Right cardiac atrium (tissue), 5 donors: ENCODE results near the gene RPS26. TPM values are rescaled to one million over a fixed set of nuclear protein-coding genes. Genes with fewer than 3 reads are reported as not detected.
"Not testable (repeated sequence)": the region's sequence is repeated elsewhere in the genome, so short reads cannot be mapped to it uniquely, and the experiment has no call there.

Experiments
- ATAC-seq, 2 donors: fragments of 200-7000 bp; cut with Tn5 transposase; one replicate each; pipeline versions ENCODE4 v1.8.0 to v1.9.1; 2020; ENCODE audit warnings: moderate library complexity in 2 of 2, mild to moderate bottlenecking in 1 of 2
- DNase-seq, 3 donors: peaks; one replicate each; pipeline ENCODE4 v3.0.0-alpha.2; 2020
- H3K27ac ChIP-seq: one replicate; pipeline ENCODE4 v1.5.1; 2013; ENCODE audit warnings: mild to moderate bottlenecking, low read length, control low read depth, moderate library complexity
- H3K27me3 ChIP-seq: one replicate; pipeline ENCODE4 v1.6.1; 2013; ENCODE audit not compliant: control insufficient read depth, insufficient read depth
- H3K4me1 ChIP-seq: one replicate; pipeline ENCODE4 v1.6.1; 2013; ENCODE audit warnings: low read length; ENCODE audit not compliant: control insufficient read depth, insufficient read depth
- H3K4me3 ChIP-seq: one replicate; pipeline ENCODE4 v1.5.1; 2013; ENCODE audit warnings: low read length, control low read depth
- H3K9me3 ChIP-seq: one replicate; pipeline ENCODE4 v1.6.1; 2013; ENCODE audit warnings: low read length; ENCODE audit not compliant: control insufficient read depth
- WGBS: extraction: QIAGEN DNeasy Blood & Tissue Kit; methylation state at CpG from one replicate; pipeline ENCODE4 v1.1.7; 2013; 5-methylcytosine and 5-hydroxymethylcytosine counted together
- intact Hi-C, 4 donors: fragments of 100-400 bp; cut with DNase I; formaldehyde crosslinking; loops; one replicate each; pipeline versions ENCODE4 v1.11.0 to v1.14.0; 2022 to 2023
- polyA plus RNA-seq: library from polyadenylated mRNA; stranded (reverse); fragments of 200-250 nt; gene quantifications from one replicate; pipeline ENCODE4 v1.2.3, GENCODE V29; 2013
- total RNA-seq, 4 donors: library from RNA; stranded (reverse); fragmentation: NEBNext Ultra II Directional; extraction: Animal tissue kit (Norgen Biotek cat#: 25700); gene quantifications; one replicate each; pipeline ENCODE4 v1.2.1, GENCODE V29; 2021
- donor health status: healthy with polysubstance abuse.
- donor health status: DM: no; HTN: yes; CAD: no.
- donor health status: DM: no; HTN: no; CAD: no.
- donor health status: DM: no; HTN: yes; CAD: no; lungs with severe emphysema.
- donor health status: DM: yes; HTN: yes; CAD: no.

The RPS26 gene
- total and polyA plus RNA-seq, 5 donors: 30.0 to 739 (median 48.8) TPM

GRCh38 chr12:56042430-56042813 is 704 bp downstream of the RPS26 start:
- intact Hi-C loops: loop anchor here (5.0 to 10.0 kb wide), 3 partner anchors 35 to 48 kb away; partner anchors contain the start of gene SUOX (in 3 of the 4)
- H3K27me3 ChIP-seq, H3K9me3 ChIP-seq, ATAC-seq, DNase-seq, H3K4me1 ChIP-seq: not testable (repeated sequence)
- peak overlapping the region; percentile 58 for H3K4me3 ChIP-seq
- peak overlapping the region; percentile 56 for H3K27ac ChIP-seq
- 3% methylated on average over 20 of the region's 20 CpGs for WGBS

GRCh38 chr12:56042843-56043242 is 1.1 kb downstream of the RPS26 start:
- Histone ChIP-seq H3K27me3 (no peaks in the 10 kb centered on the region), H3K4me1 (peaks cover 2% of the 10 kb centered on the region), H3K4me3 (peak overlapping the region; percentile 58), H3K27ac (no peak overlapping the region), H3K9me3 (no peaks in the 10 kb centered on the region)
- no peak for ATAC-seq
- no peak for DNase-seq
- WGBS: 40% methylated on average over 9 of the region's 9 CpGs
- intact Hi-C loops: loop anchor here (5.0 to 10.0 kb wide), 3 partner anchors 36 to 48 kb away; partner anchors contain the start of gene SUOX (in 3 of the 4)

- no peaks in the 10 kb centered on the region for H3K27me3 ChIP-seq
- H3K4me3 ChIP-seq: no peak overlapping the region
- ATAC-seq (no peak), DNase-seq (no peak)
- intact Hi-C loops: loop anchor here in 1 of 4 donors (10.0 kb wide), 1 partner anchor 51 kb away; the partner anchor contains the start of gene SUOX
- peaks cover 2% of the 10 kb centered on the region for H3K4me1 ChIP-seq
- 82% methylated on average over 9 of the region's 9 CpGs for WGBS
- H3K9me3 ChIP-seq: no peaks in the 10 kb centered on the region
- H3K27ac ChIP-seq: no peak overlapping the region
Observed at GRCh38 chr12:56046027-56046780, 4.5 kb downstream of the RPS26 start.

GRCh38 chr12:56053407-56053893 is 11.7 kb downstream of the RPS26 start:
- DNase-seq: no peak
- WGBS: 78% methylated on average over 6 of the region's 6 CpGs
- no peak for ATAC-seq
- Histone ChIP-seq H3K27me3 (no peaks in the 10 kb centered on the region), H3K9me3 (no peaks in the 10 kb centered on the region), H3K27ac (no peak overlapping the region), H3K4me3 (no peak overlapping the region), H3K4me1 (no peaks in the 10 kb centered on the region)
- intact Hi-C loops: no loop called here

- H3K9me3 ChIP-seq, DNase-seq, intact Hi-C loops, H3K4me3 ChIP-seq, ATAC-seq, H3K4me1 ChIP-seq, H3K27me3 ChIP-seq, H3K27ac ChIP-seq: not testable (repeated sequence)
- whole genome bisulfite sequencing: 94% methylated on average over 8 of the region's 8 CpGs
Observed at GRCh38 chr12:56059964-56060363, 18.2 kb downstream of the RPS26 start.

GRCh38 chr12:56061982-56062381 is 20.3 kb downstream of the RPS26 start:
- Histone ChIP-seq H3K9me3 (no peaks in the 10 kb centered on the region), H3K27ac (no peak overlapping the region), H3K4me1 (no peaks in the 10 kb centered on the region), H3K27me3 (no peaks in the 10 kb centered on the region), H3K4me3 (no peak overlapping the region)
- 69% methylated on average over 5 of the region's 5 CpGs for WGBS
- no peak for ATAC-seq
- DNase-seq: no peak
- intact Hi-C loops: no loop called here

GRCh38 chr12:56062996-56063395 is 21.3 kb downstream of the RPS26 start:
- ATAC-seq (no peak), DNase-seq (no peak)
- Histone ChIP-seq H3K27me3 (no peaks in the 10 kb centered on the region), H3K27ac (no peak overlapping the region), H3K4me3 (no peak overlapping the region), H3K9me3 (no peaks in the 10 kb centered on the region), H3K4me1 (no peaks in the 10 kb centered on the region)
- intact Hi-C loops: no loop called here

- no peak overlapping the region for H3K27ac ChIP-seq
- no peaks in the 10 kb centered on the region for H3K4me1 ChIP-seq
- intact Hi-C loops: no loop called here
- ATAC-seq (no peak), DNase-seq (no peak)
- WGBS: 75% methylated on average over 4 of the region's 4 CpGs
- no peaks in the 10 kb centered on the region for H3K27me3 ChIP-seq
- H3K9me3 ChIP-seq: no peaks in the 10 kb centered on the region
- no peak overlapping the region for H3K4me3 ChIP-seq
Observed at GRCh38 chr12:56071648-56072047, 29.9 kb downstream of the RPS26 start.

GRCh38 chr12:56074396-56074795 is 32.7 kb downstream of the RPS26 start:
- no peak overlapping the region for H3K27ac ChIP-seq
- no peak for ATAC-seq
- intact Hi-C loops: no loop called here
- no peak for DNase-seq
- no peaks in the 10 kb centered on the region for H3K9me3 ChIP-seq
- no peak overlapping the region for H3K4me3 ChIP-seq
- H3K4me1 ChIP-seq: no peaks in the 10 kb centered on the region
- WGBS: 72% methylated on average over 5 of the region's 5 CpGs
- H3K27me3 ChIP-seq: no peaks in the 10 kb centered on the region

- H3K27ac ChIP-seq, H3K4me1 ChIP-seq, H3K9me3 ChIP-seq, ATAC-seq, DNase-seq, intact Hi-C loops, H3K4me3 ChIP-seq, H3K27me3 ChIP-seq: not testable (repeated sequence)
- WGBS: 88% methylated on average over 9 of the region's 9 CpGs
Observed at GRCh38 chr12:56077966-56078365, 36.2 kb downstream of the RPS26 start.

- H3K4me3 ChIP-seq: no peak overlapping the region
- intact Hi-C loops: no loop called here
- DNase-seq: no peak
- no peaks in the 10 kb centered on the region for H3K9me3 ChIP-seq
- peaks cover 4% of the 10 kb centered on the region for H3K4me1 ChIP-seq
- WGBS: 92% methylated on average over 1 of the region's 1 CpG
- H3K27ac ChIP-seq: no peak overlapping the region
- no peaks in the 10 kb centered on the region for H3K27me3 ChIP-seq
- ATAC-seq: no peak
Observed at GRCh38 chr12:56078427-56078826, 36.7 kb downstream of the RPS26 start.
